COLO668 (cell line): ENCODE measurements around the gene AP2M1.
"Not testable (repeated sequence)": the region's sequence is repeated elsewhere in the genome, so short reads cannot be mapped to it uniquely, and the experiment has no call there.

ENCODE experiments used
- DNase-seq: peaks from one replicate; lab custom pipeline; 2025; ENCODE audit not compliant: unreplicated experiment; lab: John Stamatoyannopoulos, UW

Gene AP2M1

GRCh38 chr3:184174646-184175492 lies at the start of gene AP2M1:
Gene AP2M1, plus strand, starts transcription at chr3:184174855. Its CDS starts 2,139 bp downstream, at chr3:184176994.
- peak; percentile 93 for DNase-seq

- DNase-seq, result no peak
Measured at GRCh38 chr3:184126006-184126405, 48.6 kb upstream of the AP2M1 start.

GRCh38 chr3:184129012-184129411 lies 45.6 kb upstream of the AP2M1 start:
- DNase-seq, result peak; percentile 9

GRCh38 chr3:184132945-184133344 lies 41.7 kb upstream of the AP2M1 start:
- DNase-seq, result no peak

GRCh38 chr3:184133840-184134745 lies 40.6 kb upstream of the AP2M1 start:
- DNase-seq, result peak; percentile 83

GRCh38 chr3:184134746-184135148 lies 39.9 kb upstream of the AP2M1 start:
- no peak for DNase-seq

GRCh38 chr3:184135149-184135910 lies 39.3 kb upstream of the AP2M1 start, which contains the start of gene EIF2B5:
Gene EIF2B5, plus strand, starts transcription at chr3:184135358. Its CDS starts 28 bp downstream, at chr3:184135386.
- peak; percentile 88 for DNase-seq

GRCh38 chr3:184135911-184136260 lies 38.8 kb upstream of the AP2M1 start:
- DNase-seq, result no peak

- DNase-seq, result no peak
Measured at GRCh38 chr3:184140436-184140835, 34.2 kb upstream of the AP2M1 start.

- no peak for DNase-seq
Measured at GRCh38 chr3:184142199-184142598, 32.5 kb upstream of the AP2M1 start.

GRCh38 chr3:184143327-184143726 lies 31.3 kb upstream of the AP2M1 start:
- no peak for DNase-seq

- no peak for DNase-seq
Measured at GRCh38 chr3:184144505-184144904, 30.1 kb upstream of the AP2M1 start.

- DNase-seq, result peak; percentile 32
Measured at GRCh38 chr3:184145111-184145524, 29.5 kb upstream of the AP2M1 start.

- no peak for DNase-seq
Measured at GRCh38 chr3:184145751-184146270, 28.8 kb upstream of the AP2M1 start.

GRCh38 chr3:184148076-184148475 lies 26.6 kb upstream of the AP2M1 start:
- DNase-seq, result no peak

GRCh38 chr3:184149123-184149522 lies 25.5 kb upstream of the AP2M1 start:
- DNase-seq, result no peak

GRCh38 chr3:184149770-184150169 lies 24.9 kb upstream of the AP2M1 start:
- not testable (repeated sequence) for DNase-seq

- DNase-seq, result peak; percentile 78
Measured at GRCh38 chr3:184154885-184155643, 19.6 kb upstream of the AP2M1 start, which contains the start of gene DVL3. Gene DVL3, plus strand, starts transcription at chr3:184155377. Its CDS starts 259 bp downstream, at chr3:184155636.

- peak; percentile 39 for DNase-seq
Measured at GRCh38 chr3:184155644-184156521, 18.8 kb upstream of the AP2M1 start.
